Measurements from ENCODE around the gene UPF3A. TPM values are rescaled to one million over a fixed set of nuclear protein-coding genes. Genes with fewer than 3 reads are reported as not detected.
"Not testable (repeated sequence)": the region's sequence is repeated elsewhere in the genome, so short reads cannot be mapped to it uniquely, and the experiment has no call there.

UPF3A gene, protein sequence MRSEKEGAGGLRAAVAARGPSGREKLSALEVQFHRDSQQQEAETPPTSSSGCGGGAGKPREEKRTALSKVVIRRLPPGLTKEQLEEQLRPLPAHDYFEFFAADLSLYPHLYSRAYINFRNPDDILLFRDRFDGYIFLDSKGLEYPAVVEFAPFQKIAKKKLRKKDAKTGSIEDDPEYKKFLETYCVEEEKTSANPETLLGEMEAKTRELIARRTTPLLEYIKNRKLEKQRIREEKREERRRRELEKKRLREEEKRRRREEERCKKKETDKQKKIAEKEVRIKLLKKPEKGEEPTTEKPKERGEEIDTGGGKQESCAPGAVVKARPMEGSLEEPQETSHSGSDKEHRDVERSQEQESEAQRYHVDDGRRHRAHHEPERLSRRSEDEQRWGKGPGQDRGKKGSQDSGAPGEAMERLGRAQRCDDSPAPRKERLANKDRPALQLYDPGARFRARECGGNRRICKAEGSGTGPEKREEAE
- polyA plus RNA-seq (ENCODE audit: insufficient read length in 10 of 10) = 100 to 1,000 TPM in 3 of 10 donors, 10 to 100 TPM in 7; 46.6 to 114 (median 65.3) TPM
- long read RNA-seq, donor 1, transcript UPF3A-209 (2 exons, 494 nt) = major isoform, 6 of 17 reads
- long read RNA-seq, donor 1, partial matches to known transcripts = 5 of 17 reads
- long read RNA-seq, donor 1, other reads (novel, unspliced or antisense) = 0 of 17 reads
- long read RNA-seq, donor 2, transcript UPF3A-205 (3 exons, 423 nt) = major isoform, 9 of 28 reads
- long read RNA-seq, donor 2, transcript UPF3A-209 (2 exons, 494 nt) = minor isoform, 8 of 28 reads
- long read RNA-seq, donor 2, partial matches to known transcripts = 5 of 28 reads
- long read RNA-seq, donor 2, other reads (novel, unspliced or antisense) = 0 of 28 reads
- long read RNA-seq, donor 3, partial matches to known transcripts = 0 of 1 reads
- long read RNA-seq, donor 3, other reads (novel, unspliced or antisense) = 0 of 1 reads
- long read RNA-seq, donor 4, partial matches to known transcripts = 0 of 8 reads
- long read RNA-seq, donor 4, other reads (novel, unspliced or antisense) = 0 of 8 reads
- long read RNA-seq, donor 5, transcript UPF3A-205 (3 exons, 423 nt) = major isoform, 7 of 16 reads
- long read RNA-seq, donor 5, partial matches to known transcripts = 0 of 16 reads
- long read RNA-seq, donor 5, other reads (novel, unspliced or antisense) = 0 of 16 reads
- long read RNA-seq, donor 6, transcript UPF3A-209 (2 exons, 494 nt) = major isoform, 7 of 16 reads
- long read RNA-seq, donor 6, transcript UPF3A-205 (3 exons, 423 nt) = major isoform, 7 of 16 reads
- long read RNA-seq, donor 6, partial matches to known transcripts = 0 of 16 reads
- long read RNA-seq, donor 6, other reads (novel, unspliced or antisense) = 0 of 16 reads
- long read RNA-seq, donor 7, transcript UPF3A-205 (3 exons, 423 nt) = major isoform, 12 of 28 reads
- long read RNA-seq, donor 7, partial matches to known transcripts = 5 of 28 reads
- long read RNA-seq, donor 7, other reads (novel, unspliced or antisense) = 0 of 28 reads
- long read RNA-seq, donor 8, transcript UPF3A-205 (3 exons, 423 nt) = major isoform, 8 of 13 reads
- long read RNA-seq, donor 8, partial matches to known transcripts = 0 of 13 reads
- long read RNA-seq, donor 8, other reads (novel, unspliced or antisense) = 0 of 13 reads
- long read RNA-seq, donor 9, partial matches to known transcripts = 0 of 1 reads
- long read RNA-seq, donor 9, other reads (novel, unspliced or antisense) = 0 of 1 reads

DNA sequence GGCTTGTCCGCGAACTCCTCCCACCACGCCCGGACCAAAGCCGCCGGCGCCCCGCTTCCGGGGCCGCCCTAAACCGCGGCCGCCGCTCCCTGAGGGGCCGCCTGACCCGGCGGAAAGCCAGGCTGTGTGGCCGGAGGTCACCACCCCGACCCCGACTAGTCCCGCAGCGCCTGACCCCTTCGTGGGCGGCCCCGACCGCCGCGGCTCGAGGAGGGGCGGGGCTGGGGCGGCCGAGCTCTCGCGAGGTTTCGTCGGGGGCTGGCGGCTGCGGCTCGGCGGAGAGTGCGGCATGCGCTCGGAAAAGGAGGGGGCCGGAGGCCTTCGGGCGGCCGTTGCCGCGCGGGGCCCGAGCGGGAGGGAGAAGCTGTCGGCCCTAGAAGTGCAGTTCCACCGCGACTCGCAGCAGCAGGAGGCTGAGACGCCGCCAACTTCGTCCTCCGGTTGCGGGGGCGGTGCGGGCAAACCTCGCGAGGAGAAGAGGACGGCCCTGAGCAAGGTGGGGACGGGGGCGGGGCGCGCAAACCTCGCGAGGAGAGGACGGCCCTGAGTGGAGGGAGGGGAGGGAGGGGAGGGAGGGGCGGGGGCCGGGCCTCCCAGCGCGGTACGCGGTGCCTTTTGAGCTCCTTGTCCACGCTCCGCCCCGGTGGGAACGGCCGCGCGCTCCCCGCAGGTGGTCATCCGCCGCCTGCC, at the start of gene UPF3A:
UPF3A (plus strand) TSS at position 251 of the 690 bp plus-strand sequence; CDS start at position 290, 39 bp downstream.
- peak; percentile 93 to 99 (median 96) for DNase-seq

DNA sequence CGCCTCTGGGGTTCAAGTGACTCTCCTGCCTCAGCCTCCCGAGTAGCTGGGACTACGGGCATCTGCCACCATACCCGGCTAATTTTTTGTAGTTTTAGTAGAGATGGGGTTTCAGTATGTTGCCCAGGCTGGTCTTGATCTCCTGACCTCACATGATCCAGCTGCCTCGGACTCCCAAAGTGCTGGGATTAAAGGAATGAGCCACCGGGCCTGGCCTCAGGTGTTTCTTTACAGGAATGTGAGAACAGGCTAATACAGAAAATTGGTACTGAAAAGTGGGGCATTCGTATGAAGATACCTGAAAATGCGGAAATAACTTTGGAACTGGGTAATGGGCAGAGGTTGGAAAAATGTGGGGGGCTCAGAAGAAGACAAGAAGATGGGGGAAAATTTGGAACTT, 49.5 kb upstream of the UPF3A start:
- DNase-seq = no peak

DNA sequence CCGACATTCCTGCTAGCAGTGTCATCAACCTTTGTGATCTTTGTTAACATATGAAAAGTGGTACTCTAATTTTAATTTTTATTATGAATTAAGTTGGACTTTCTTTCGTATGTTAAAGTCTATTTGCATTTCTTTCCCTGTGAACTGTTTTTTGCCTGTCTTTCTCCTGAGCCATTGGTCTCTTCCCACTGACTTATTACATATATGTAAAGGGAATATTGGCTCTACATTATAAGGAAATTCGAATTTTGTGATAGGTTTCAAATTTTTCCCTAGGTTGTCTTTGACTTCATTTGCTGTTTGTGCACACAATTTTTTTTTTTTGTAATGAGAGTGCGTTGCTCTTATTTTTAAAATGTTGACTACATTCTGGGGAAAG, 47.1 kb upstream of the UPF3A start:
- DNase-seq = no peak

DNA sequence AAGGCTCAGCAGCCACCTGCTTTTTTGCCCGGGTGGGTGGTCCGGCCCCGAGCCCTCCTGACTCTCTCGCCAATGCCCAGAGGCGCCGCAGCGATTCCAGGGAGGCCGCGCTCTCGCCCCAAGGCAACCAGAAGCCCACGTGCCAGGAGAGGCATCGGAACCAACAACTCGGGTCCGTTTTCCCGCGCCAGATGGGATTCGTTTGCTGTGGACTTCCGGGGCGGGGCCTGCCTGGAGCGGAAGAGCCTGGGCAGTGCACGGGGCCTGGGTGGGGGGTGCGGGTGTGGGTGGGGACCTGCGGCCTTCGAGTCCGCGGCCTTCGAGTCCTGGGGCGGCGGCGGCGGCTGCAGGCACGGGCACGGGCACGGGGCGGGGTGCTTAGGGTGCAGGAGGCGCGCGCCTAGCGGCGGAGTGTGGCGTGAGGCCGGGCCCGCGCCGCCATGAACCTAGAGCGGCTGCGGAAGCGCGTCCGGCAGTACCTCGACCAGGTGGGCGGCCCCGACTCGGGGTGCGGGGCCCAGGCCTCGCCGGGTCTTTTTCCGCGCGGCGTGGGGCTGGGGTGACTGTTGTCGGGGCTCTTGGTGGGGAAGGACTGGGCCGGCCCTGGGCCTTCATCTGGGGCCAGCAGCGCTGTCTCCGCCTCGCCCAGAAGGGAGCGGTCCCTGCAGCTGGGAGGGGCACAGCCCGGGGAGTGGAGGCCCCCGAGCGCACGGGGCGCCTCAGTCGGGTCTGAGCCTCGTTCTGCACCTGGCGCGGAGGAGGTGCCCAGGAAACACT, 46.6 kb upstream of the UPF3A start, which contains the start of gene CDC16:
CDC16 (plus strand) TSS at position 253 of the 777 bp plus-strand sequence; CDS start at position 441, 188 bp downstream.
- peak; percentile 90 to 95 (median 91) for DNase-seq

DNA sequence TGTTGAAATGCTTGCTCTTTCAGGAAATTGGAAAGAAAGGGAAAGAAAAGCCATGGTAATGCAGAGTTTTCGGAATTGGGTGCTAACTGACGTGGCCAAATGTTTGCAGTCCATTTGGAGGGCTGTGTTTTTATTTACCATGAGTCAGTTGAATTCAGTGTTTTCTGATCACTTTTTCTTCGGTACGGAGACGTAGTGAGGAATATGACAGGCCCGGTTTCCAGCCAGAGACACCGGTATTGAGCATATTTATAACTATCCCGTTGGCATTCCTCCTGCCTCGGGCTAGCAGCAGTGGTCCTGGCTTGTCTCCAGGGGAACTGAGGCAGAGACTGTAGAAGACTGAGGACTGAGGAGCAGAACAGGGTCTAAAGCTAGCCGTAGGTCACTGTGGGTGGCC, 45.7 kb upstream of the UPF3A start:
- DNase-seq = peak in 1 of 3 donors; percentile 7

DNA sequence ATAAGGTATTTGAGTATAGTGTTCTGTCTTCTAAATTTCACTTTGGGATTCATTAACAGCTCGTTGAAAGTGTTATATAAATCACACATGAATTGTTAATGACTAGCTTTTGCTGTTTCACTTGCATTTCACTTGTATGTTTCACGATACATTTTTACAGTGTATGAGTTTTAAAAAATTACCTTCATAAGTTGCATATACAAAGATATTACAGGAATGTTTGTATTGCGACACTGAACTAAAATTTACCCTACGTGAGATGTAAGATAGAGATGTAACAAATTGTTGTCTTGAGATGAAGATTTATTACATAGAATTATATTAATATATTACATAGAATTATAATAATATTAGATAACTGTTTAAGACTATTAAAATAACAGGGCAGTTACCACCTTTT, 45.2 kb upstream of the UPF3A start:
- DNase-seq = no peak

DNA sequence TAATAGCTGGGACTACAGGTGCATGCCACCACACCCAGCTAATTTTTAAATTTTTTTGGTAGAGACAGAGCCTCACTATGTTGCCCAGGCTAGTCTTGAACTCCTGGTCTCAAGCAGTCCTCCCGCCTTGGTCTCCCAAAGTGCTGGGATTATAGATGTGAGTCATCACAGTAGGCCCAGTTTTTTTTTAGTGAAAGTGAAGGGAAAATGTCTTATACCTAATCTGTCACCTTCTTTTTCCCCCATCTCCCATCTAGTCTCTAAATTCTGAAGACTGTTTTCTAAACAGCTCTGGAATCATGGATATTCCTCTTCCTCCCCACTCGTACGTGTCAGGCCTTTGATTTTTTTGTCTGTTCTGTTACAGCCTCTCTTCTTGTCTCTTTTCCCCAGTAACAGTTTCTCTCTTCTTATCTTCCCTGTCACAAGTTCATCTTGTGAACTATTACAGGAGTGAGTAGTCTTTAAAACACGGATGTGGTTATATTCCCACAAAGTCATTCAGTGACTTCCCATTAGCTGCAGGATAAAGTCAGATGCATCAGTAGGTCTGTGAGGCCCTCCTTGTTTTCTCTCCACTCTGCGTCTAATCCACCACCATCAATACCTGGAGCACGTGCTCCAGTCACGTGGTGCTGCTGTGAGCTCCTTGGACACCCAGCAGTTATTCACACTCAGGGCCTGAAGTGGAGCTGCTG, 43.8 kb upstream of the UPF3A start:
- DNase-seq = no peak

DNA sequence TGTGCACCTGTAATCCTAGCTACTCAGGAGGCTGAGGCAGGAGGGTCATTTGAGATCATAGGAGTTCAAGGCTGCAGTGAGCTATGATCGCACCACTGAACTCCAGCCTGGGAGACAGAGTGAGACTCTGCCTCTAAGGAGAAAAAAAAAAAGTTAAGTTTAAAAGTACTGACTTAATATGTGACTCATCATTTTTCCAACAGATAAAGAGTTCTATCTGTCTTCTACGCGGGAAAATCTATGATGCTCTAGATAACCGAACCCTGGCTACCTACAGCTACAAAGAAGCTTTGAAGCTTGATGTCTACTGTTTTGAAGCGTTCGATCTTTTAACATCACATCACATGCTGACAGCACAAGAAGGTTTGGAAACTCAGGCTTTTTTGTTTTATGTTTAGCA, 39.5 kb upstream of the UPF3A start:
- DNase-seq = no peak

DNA sequence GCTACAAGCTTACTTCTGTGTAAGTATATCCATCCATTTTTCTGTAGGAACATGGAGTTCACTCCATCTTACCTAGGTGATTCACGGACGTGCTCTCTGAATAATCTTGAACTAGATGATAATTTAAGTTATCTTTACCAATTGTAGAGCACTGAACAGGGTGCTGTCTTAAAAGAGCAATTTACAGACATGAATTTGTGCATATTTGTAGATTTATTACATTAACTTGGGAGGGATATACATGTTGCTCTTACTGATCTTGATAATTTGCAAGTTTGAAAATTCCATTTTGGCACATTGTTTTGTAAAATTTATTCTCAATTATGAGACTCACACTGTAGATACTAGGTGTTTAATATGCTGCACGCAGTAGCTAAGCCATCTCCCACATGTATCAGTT, 37.4 kb upstream of the UPF3A start:
- no peak for DNase-seq

DNA sequence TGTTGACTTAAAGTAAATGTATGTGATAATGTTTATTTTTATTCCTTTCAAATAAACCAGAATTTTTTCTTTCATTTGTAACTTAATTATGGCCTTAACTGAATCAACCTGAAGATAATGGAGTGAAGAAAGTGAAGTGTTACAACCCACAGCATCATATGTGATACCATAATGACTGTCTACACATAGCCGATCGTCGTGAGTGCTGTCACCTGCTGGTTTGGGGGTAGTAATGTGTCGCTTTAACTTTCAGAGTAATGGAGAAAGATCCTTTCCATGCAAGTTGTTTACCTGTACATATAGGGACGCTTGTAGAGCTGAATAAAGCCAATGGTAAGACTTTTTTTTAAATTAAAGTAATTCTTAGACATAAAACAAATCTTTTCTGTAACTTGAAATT, 36.8 kb upstream of the UPF3A start:
- no peak for DNase-seq

DNA sequence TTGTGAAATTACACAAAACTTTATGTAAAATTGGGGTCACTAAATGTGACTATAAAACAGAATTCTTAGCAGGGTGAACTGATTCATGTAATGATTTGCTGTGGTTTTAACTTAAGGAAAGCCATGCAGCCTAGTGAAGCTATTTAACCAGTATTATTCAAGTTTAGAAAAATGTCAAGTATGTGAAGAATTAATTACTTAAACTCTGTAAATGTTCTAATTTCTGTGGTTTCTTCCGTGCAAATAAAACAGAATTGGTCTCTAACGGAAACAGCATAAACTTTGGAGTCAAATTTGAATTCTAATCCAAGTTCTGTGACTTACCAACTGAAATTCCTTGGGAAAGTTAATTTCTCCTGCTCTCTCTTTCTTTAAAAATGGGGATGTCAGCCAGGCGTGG, 33.4 kb upstream of the UPF3A start:
- DNase-seq = peak in 1 of 3 donors; percentile 34

DNA sequence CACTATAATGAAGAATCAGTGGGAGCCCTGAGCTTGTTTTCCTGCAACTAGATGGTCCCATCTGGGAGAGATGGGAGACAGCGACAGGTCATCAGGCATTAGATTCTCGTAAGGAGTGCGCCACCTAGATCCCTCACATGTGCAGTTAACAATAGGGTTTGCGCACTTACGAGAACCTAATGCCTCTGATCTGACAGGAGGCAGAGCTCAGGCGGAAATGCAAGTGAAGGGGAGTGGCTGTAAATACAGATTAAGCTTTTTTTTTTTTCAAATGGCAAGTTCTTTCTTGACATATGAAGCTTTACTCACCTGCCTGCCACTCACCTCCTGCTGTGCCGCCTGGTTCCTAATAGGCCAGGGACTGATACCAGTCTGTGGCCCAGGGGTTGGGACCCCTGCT, 32.3 kb upstream of the UPF3A start:
- no peak for DNase-seq

DNA sequence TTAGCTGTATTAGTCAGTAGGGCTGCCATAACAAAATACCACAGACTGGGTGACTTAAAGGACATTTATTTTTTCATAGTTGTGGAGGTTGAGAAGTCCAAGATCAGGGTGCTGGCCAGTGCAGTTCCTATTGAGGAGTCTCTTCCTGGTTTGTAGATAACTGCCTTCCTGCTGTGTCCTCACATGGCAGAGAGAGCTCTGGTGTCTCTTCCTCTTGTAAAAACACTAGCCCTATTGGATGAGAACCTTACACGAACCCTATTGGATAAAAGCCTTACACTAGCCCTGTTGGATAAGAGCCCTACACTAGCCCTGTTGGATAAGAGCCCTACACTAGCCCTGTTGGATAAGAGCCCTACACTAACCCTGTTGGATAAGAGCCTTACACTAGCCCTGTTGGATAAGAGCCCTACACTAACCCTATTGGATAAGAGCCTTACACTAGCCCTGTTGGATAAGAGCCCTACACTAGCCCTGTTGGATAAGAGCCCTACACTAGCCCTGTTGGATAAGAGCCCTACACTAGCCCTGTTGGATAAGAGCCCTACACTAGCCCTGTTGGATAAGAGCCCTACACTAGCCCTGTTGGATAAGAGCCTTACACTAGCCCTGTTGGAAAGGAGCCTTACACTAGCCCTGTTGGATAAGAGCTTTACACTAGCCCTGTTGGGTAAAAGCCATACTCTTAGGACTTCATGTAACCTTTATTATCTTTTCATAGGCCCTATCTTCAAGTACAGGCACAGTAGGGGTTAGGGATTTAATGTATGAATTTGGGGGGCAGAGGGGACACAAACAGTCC, 29.6 kb upstream of the UPF3A start:
- not testable (repeated sequence) for DNase-seq

DNA sequence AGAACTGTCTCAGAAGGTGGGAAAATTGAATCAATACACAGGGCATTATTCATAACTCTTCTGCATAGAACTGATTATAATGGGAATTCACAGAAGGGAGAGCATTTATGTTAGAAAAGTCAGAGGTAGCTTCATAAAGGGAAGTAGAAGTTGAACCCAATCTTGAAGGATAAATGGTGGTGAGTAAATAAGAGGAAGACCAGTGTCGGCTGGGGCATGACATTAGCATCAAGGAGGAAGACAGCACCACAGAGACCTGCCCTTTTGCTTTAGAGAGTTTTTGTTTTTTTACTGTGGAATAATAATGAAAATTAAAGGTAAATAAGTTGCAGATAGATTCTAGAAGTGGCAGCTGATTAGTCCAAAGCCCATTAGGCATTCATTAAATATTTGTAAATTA, 24.9 kb upstream of the UPF3A start:
- DNase-seq = no peak

DNA sequence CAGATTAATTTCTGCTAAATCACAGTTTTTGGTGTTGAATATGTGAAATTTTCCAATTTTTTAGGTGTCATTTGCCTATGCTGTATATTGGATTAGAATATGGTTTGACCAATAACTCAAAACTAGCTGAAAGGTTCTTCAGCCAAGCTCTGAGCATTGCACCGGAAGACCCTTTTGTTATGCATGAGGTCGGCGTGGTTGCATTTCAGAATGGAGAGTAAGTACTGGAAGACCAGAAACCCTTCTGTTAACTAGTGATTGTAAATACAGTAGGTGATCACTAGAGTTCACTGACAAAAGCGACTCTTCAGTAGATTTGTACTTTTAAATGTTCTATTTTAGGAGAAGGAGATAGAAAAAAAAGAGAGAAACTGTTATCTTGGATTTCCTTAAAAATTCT, 24.4 kb upstream of the UPF3A start:
- DNase-seq = no peak

DNA sequence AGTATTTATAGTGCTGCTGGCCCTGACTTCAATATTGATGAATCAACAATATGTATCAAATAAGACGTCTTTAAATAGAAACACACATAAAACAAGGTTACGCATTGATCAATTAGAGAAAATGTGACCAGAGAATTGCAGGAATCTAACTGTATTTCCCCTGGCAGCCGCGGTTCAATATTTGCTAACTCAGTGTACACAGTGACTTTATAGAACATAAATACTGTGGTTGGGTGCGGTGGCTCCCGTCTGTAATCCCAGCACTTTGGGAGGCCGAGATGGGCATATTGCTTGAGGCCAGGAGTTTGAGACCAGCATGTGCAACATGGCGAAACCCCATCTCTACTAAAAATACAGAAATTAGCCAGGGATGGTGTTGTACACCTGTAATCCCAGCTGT, 22.8 kb upstream of the UPF3A start:
- DNase-seq = no peak

DNA sequence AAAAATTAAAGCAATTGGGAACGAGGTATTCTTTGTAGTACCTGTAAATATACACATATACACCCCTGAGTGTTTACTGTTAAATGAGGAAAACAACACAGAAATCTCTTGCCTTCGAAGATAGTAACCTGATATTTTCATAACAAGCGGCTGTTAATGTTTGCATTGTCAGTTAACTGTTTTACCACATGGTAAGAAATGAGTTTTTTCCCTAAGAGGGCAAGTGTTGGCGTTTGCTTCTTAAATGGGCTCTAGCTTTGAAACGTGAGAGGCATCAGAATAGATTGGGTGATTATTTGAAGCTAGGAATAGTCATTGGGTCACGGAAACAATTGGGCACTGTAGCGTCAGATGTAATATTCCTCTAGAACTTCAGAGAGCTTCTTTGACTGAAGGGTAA, 22.0 kb upstream of the UPF3A start:
- no peak for DNase-seq

DNA sequence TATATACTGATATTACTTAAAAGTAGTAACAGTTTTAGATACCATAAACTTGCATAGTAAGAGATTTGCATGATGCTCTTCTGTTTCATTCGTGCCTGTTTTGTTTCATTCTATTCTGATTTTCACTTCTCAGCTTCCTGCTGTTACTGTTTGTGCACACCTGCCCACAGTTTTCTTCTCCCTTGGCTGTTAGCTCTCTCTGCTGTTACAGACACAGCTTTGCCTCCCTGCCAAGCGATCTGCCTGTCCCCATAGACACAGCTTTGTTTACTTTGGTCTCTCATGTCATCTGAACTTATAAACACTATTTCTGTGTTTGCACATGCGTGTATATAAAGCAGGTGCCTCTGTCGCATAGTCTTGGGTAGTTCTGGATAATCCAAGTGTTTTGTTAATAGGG, 21.4 kb upstream of the UPF3A start:
- DNase-seq = no peak
